ENCODE data around the gene KCNT1. TPM values are rescaled to one million over a fixed set of nuclear protein-coding genes. Genes with fewer than 3 reads are reported as not detected.

Gene KCNT1
- total RNA-seq, 1 donor = not detected

DNA sequence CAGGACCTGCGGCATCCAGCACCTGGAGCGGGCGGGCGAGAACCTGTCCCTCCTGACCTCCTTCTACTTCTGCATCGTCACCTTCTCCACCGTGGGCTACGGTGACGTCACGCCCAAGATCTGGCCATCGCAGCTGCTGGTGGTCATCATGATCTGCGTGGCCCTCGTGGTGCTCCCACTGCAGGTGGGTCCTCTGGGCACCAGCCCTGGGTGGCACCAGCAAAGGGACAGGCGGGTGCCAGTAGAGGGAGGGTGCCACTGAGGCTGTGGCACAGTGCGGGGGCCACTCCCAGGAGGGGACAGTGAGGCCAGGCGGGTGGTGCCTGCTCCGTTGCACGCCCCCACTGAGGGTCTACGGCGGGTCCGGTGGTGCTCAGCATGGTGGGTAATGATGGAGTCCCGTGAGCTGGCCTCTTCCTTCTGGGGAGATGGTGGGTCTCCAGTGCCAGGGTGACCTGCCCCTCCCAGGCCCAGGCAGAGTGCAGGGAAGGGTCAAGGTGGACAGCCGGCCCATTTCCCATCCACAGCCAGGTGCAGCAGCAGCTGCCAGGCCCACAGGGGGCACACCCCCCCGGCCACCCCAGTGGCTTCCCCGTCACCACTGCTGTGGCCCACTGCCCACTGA is 57.8 kb downstream of the KCNT1 start:
- Histone ChIP-seq H3K36me3 (ENCODE audit: insufficient read depth, low read length) (no peaks in the 10 kb centered on the region), H3K9me3 (ENCODE audit: low read depth, low read length) (no peaks in the 10 kb centered on the region), H3K79me2 (ENCODE audit: insufficient read depth, low read length) (no peaks in the 10 kb centered on the region), H4K20me1 (ENCODE audit: insufficient read depth, low read length) (no peaks in the 10 kb centered on the region), H2AFZ (ENCODE audit: low read length) (no peak overlapping the region), H3K27ac (ENCODE audit: low read depth, low read length) (no peak overlapping the region), H3K27me3 (ENCODE audit: insufficient read depth, low read length) (no peaks in the 10 kb centered on the region), H3K4me1 (ENCODE audit: insufficient read depth, low read length) (no peaks in the 10 kb centered on the region), H3K4me2 (ENCODE audit: insufficient read depth, low read length) (no peak overlapping the region), H3K4me3 (ENCODE audit: insufficient read depth, low read length) (no peak overlapping the region)
- no peak for DNase-seq (ENCODE audit: insufficient read length, low spot score, missing footprints)
- TF ChIP-seq, protein P1, sequence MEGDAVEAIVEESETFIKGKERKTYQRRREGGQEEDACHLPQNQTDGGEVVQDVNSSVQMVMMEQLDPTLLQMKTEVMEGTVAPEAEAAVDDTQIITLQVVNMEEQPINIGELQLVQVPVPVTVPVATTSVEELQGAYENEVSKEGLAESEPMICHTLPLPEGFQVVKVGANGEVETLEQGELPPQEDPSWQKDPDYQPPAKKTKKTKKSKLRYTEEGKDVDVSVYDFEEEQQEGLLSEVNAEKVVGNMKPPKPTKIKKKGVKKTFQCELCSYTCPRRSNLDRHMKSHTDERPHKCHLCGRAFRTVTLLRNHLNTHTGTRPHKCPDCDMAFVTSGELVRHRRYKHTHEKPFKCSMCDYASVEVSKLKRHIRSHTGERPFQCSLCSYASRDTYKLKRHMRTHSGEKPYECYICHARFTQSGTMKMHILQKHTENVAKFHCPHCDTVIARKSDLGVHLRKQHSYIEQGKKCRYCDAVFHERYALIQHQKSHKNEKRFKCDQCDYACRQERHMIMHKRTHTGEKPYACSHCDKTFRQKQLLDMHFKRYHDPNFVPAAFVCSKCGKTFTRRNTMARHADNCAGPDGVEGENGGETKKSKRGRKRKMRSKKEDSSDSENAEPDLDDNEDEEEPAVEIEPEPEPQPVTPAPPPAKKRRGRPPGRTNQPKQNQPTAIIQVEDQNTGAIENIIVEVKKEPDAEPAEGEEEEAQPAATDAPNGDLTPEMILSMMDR (IDR thresholded peaks at IDR 0.05; ENCODE audit: extremely low read depth, low read depth, low read length) = no peak

DNA sequence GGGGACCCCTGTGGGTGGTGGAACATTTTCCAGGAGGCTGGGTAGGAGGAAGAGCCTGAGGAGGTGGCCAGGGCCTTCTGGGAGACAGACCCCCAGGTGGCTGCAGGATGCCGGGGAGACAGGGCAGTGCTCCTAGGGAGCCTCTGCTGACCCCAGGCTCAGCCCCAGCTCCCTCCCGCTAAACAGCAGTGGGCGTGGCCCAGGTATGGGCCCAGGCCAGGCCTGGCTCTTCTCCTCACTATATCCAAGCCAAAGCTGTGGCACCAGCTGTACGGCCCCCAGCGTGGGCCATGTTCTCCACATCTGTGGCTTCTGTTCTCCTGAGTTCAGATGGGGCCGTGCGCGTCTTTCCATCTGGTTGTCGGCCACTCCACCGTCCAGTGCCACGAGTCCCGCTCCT is 58.5 kb downstream of the KCNT1 start:
- no peaks in the 10 kb centered on the region for H3K36me3 ChIP-seq (ENCODE audit: insufficient read depth, low read length)
- no peaks in the 10 kb centered on the region for H3K4me1 ChIP-seq (ENCODE audit: insufficient read depth, low read length)
- no peak overlapping the region for H3K4me2 ChIP-seq (ENCODE audit: insufficient read depth, low read length)
- no peak overlapping the region for H3K27ac ChIP-seq (ENCODE audit: low read depth, low read length)
- no peak for DNase-seq (ENCODE audit: insufficient read length, low spot score, missing footprints)
- H3K9me3 ChIP-seq (ENCODE audit: low read depth, low read length) = no peaks in the 10 kb centered on the region
- H4K20me1 ChIP-seq (ENCODE audit: insufficient read depth, low read length) = no peaks in the 10 kb centered on the region
- H3K4me3 ChIP-seq (ENCODE audit: insufficient read depth, low read length) = no peak overlapping the region
- H2AFZ ChIP-seq (ENCODE audit: low read length) = no peak overlapping the region
- H3K27me3 ChIP-seq (ENCODE audit: insufficient read depth, low read length) = no peaks in the 10 kb centered on the region
- no peaks in the 10 kb centered on the region for H3K79me2 ChIP-seq (ENCODE audit: insufficient read depth, low read length)
- TF ChIP-seq, protein P1 (IDR thresholded peaks at IDR 0.05; ENCODE audit: extremely low read depth, low read depth, low read length) = no peak

DNA sequence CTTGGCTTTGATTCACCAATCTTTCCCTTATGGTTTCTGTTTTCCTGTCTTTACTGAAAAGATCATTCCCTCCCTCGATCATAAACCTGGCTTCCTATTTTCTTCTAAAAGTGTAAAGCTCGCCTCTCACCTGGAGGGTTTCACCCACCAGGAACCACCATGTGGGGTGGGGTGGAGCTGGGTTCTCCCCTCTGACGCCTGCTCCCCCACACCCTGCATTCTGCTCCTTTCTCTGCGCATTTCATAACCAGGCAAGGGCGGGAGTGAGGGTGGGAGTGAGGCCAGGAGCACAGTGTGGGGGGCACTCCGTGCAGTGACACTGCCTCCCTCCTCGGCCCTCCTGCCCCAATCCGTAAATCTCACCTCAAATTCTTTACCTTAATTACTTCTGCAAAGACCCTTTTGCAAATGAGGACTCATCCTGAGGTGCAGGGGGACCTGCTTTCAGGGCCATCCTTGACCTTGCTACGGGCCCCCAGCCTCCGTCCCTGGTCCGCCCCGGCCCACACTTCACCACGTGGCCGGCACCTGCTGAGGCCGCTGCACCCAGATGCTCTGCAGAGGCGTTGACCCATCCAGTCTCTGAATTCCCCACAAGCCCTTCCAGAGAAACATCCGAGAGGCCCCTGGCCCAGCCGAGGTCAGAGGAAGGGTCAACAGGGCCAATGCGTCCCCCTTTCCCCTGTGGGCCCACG is 59.3 kb downstream of the KCNT1 start:
- Histone ChIP-seq H4K20me1 (ENCODE audit: insufficient read depth, low read length) (no peaks in the 10 kb centered on the region), H3K4me3 (ENCODE audit: insufficient read depth, low read length) (no peak overlapping the region), H3K4me1 (ENCODE audit: insufficient read depth, low read length) (no peaks in the 10 kb centered on the region), H3K27ac (ENCODE audit: low read depth, low read length) (no peak overlapping the region), H3K9me3 (ENCODE audit: low read depth, low read length) (no peaks in the 10 kb centered on the region), H3K79me2 (ENCODE audit: insufficient read depth, low read length) (no peaks in the 10 kb centered on the region), H3K4me2 (ENCODE audit: insufficient read depth, low read length) (no peak overlapping the region), H3K36me3 (ENCODE audit: insufficient read depth, low read length) (no peaks in the 10 kb centered on the region), H3K27me3 (ENCODE audit: insufficient read depth, low read length) (no peaks in the 10 kb centered on the region), H2AFZ (ENCODE audit: low read length) (no peak overlapping the region)
- DNase-seq (ENCODE audit: insufficient read length, low spot score, missing footprints) = no peak
- TF ChIP-seq, protein P1 (IDR thresholded peaks at IDR 0.05; ENCODE audit: extremely low read depth, low read depth, low read length) = no peak

DNA sequence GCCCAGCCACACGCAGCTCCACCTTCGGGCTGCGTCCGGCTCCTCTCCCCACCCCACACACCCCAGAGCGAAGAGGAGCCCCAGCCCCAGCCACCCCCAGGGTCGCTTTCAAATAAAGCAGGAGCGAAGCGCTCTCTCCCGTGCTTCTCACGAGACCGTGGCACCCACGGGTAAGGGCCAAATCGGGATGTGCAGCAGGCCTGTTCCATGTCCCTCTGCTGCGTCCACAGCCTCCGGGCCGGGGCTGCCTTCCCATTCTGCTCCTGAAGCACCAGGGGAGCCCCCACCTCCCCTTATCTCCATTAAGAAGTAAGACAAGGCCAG is 59.8 kb downstream of the KCNT1 start:
- Histone ChIP-seq H3K9me3 (ENCODE audit: low read depth, low read length) (no peaks in the 10 kb centered on the region), H3K4me1 (ENCODE audit: insufficient read depth, low read length) (no peaks in the 10 kb centered on the region), H4K20me1 (ENCODE audit: insufficient read depth, low read length) (no peaks in the 10 kb centered on the region)

More for the DNA sequence above, 59.8 kb downstream of the KCNT1 start:
- Histone ChIP-seq H3K79me2 (ENCODE audit: insufficient read depth, low read length) (no peaks in the 10 kb centered on the region), H3K4me2 (ENCODE audit: insufficient read depth, low read length) (no peak overlapping the region), H3K4me3 (ENCODE audit: insufficient read depth, low read length) (no peak overlapping the region), H3K36me3 (ENCODE audit: insufficient read depth, low read length) (no peaks in the 10 kb centered on the region), H3K27me3 (ENCODE audit: insufficient read depth, low read length) (no peaks in the 10 kb centered on the region), H2AFZ (ENCODE audit: low read length) (no peak overlapping the region), H3K27ac (ENCODE audit: low read depth, low read length) (no peak overlapping the region)
- TF ChIP-seq, protein P1 (IDR thresholded peaks at IDR 0.05; ENCODE audit: extremely low read depth, low read depth, low read length) = no peak
- no peak for DNase-seq (ENCODE audit: insufficient read length, low spot score, missing footprints)

Data from osteoblast (primary cell).